Erythroblast (primary cell): ENCODE measurements around the gene KLHL3.

ENCODE experiments used
- DNase-seq, 2 experiments: peaks; one replicate each; lab custom pipeline; 2025; lab: John Stamatoyannopoulos, UW
- GATA1 ChIP-seq: IDR thresholded peaks from 2 replicates; pipeline ENCODE4 v1.6.1; 2011; ENCODE audit warnings: low read depth, mild to moderate bottlenecking, control low read depth, low read length, moderate library complexity
- POLR2A ChIP-seq: IDR thresholded peaks from 2 replicates; pipeline ENCODE4 v1.6.1; 2011; ENCODE audit warnings: mild to moderate bottlenecking, low read length

The KLHL3 gene

DNA sequence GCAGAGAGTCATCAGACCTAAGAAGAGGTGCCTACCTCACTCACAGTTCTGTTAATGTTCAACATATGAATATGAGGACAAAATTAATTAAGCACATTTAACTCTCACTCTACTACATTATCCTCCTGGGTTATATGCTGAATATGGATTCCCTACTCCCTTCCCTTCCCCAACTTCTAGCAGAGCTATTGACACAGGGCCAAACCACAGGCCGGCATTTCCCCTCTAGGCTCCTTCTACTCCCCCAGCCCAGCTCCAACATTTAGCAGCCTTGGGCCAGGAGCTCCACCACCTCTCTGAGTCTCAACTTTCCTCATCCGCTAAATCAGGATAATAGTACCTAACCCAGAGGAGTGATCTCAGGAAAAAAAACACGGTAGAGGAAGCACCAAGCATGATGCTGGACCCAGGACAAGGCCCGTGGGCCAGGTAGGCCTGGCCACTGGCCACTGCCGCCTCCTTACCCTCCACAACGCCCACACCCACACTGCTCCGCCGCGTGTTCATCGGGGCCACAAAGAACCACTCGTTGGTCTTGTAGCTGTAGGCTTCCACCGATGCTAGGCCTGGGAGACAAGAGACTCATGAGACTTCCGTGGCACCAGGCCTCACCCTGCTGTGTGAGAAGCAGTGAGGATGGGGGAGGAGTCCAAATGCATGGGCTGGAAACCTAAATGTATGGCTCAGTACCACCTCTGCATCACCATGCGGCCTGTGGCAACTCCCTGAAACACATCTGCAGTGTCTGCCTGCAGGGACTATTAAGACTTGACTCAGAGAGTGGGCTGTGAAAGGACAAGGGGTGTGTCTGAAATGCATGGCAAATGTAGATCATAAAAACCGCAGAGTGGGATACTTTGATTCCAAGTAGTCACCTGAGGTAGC, 98.8 kb downstream of the KLHL3 start:
- TF ChIP-seq POLR2A (no peak), GATA1 (no peak)
- DNase-seq: no peak

DNA sequence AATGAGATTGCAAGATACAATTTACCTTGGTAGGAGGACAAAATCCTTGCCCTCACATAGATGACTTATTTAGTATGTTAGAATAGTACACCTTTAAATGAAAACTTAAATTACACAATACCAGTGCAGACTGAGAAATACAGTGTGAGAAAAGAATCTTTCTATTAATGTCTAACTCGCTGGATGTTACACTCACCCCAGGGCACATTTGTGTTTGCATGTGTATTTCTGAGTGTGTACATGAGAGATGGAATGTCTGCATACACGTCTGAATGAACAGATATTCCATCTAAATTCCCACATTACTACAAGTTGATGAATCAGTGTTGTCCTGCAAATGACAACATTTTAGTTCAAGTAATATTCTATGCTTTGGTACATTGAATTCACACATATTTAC, 99.8 kb downstream of the KLHL3 start:
- DNase-seq: no peak
- no peak for TF ChIP-seq POLR2A
- no peak for TF ChIP-seq GATA1

DNA sequence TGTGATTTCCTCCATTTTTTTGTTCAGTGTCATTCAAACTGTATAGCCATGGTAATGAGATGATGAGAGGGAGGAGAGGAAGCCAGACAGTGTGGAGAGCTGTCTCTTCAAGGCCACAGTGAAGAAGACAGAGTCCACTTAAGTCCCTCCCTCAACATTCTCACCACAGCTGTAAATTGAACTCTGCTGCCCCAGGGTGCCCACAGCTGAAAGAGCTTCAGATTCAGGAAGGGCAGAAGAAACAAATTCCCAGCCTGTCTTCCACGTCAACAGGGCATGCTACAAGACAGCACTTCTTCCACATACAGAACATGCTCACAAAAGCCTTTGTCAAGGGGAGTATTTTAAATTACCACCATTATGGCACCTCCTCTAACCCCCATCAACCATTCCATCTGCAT, 100.4 kb downstream of the KLHL3 start:
- TF ChIP-seq POLR2A (no peak), GATA1 (no peak)
- no peak for DNase-seq

DNA sequence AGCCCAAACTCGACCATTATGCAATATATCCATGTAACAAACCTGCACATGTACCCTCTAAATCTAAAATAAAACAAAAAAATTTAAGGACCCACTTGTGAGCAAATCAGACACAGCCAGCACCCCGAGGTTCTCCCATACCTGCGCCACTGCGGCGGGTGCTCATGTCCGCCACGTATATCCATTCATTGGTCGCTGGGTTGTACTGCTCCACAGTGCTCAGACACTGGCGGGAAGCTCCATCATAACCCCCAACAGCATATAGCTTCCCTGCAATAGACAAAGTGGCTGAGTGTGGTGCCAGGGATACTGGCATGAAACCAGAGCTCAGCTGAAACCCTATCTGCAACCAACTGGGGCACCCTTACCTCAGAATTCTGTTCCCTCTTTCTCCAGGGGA, 102.0 kb downstream of the KLHL3 start:
- TF ChIP-seq POLR2A (no peak), GATA1 (no peak)
- DNase-seq: no peak

DNA sequence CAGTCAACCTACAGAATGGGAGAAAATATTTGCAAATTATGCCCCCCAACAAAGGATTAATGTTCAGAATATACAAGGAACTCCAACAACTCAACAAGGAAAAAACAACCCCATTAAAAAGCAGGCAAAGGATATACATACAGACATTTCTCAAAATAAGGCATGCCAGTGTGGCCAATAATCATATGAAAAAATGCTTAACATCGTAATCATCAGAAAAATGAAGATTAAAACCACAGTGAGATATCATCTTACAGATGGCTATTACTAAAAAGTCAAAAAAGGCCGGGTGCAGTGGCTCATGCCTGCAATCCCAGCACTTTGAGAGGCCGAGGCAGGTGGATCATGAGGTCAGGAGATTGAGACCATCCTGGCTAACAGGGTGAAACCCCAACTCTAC, 103.2 kb downstream of the KLHL3 start:
- no peak for DNase-seq
- no peak for TF ChIP-seq POLR2A
- no peak for TF ChIP-seq GATA1

DNA sequence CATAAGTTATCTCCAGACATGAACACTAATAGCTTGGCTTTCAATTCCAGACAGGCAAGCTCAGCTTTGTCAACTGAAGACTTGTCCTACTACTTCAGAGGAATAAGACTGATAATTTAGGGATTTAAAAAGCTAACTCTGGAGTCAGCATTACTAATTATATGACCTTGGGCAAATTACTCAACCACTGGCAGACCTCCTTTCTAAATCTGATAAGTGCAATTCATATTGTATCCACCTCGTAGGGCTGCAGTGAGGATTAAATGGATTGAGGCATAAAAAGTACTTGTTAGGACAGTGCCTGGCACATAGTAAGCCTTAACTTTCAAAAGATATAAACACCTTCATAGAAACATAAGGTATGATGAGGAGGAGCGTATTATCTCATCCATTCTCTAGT, 104.4 kb downstream of the KLHL3 start:
- no peak for TF ChIP-seq GATA1
- no peak for TF ChIP-seq POLR2A
- no peak for DNase-seq

DNA sequence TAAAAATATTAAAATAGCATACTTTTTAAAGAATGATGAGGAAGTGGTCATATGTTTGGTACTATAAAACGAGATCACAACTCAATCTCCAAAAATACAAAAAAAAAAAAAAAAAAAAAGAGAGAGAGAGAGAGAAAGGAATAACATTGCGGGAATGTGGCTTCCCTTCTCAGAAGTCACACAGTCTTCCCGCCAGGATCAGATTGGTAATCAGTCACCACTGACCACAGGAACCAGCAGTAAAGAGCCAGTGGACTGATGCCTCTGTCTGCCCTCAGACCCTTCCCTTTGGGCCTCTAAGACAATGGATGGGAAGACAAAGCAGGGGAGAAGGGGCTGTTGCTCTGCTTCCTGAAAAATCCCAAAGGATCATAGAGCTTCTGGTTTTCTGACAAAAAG, 104.9 kb downstream of the KLHL3 start:
- TF ChIP-seq POLR2A (no peak), GATA1 (no peak)

DNA sequence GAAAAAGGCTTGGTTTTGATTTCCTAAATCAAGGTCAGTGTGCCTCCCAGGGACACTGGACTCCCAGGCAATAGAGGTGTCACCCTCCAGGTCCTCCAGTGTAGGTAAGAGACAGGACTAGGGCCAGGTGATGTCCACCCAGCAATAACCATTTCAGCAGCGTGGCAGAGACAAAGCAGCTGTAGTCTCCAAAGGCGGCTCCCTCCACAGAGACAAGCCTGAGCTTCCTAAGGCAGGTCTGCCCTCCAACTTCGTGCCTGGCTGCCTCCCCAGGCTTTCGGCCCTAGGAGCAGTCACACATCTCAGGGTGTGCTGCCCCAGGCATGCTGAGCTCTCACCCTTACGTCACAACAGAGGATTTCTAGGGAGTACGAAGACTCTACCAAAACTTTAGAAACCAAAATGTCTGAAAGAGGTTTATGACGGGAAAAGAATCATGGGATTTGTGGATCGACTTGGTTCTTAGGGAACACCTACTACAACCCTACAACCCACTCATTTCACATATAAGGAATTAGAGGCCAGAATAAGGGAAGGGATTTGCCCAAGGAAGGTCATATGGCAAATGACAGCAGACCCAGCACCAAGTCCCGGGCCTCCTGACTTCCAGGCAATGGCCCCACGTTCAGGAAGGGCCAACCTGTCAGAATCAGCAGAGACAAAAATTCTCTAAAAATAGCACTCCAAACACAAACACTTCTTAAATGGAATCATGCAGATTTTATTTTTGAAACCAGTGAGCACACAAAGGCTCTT, 105.5 kb downstream of the KLHL3 start:
- TF ChIP-seq POLR2A (no peak), GATA1 (no peak)
- no peak for DNase-seq

More for the DNA sequence above, 104.9 kb downstream of the KLHL3 start:
- DNase-seq: no peak

DNA sequence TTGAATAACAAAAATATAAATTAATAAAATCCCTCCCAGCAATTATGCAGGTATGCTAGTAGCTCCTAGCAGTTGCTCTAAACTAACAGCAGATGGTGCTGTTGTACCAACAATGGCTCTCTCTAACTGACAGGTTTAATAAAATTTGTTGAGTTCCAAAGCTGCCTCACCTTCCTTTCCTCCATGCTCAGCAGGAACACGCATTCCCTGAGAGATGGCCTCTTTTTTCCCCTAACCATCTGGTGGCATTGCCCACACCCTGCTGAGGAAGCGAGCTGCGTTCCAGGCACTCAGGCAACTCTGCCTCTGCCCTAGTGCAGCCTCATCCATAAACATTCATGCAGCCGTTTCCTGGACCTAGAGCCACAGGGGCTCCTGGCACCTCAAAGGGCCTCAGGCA, 106.2 kb downstream of the KLHL3 start:
- TF ChIP-seq POLR2A (no peak), GATA1 (no peak)
- DNase-seq: peak; percentile 51 to 70

DNA sequence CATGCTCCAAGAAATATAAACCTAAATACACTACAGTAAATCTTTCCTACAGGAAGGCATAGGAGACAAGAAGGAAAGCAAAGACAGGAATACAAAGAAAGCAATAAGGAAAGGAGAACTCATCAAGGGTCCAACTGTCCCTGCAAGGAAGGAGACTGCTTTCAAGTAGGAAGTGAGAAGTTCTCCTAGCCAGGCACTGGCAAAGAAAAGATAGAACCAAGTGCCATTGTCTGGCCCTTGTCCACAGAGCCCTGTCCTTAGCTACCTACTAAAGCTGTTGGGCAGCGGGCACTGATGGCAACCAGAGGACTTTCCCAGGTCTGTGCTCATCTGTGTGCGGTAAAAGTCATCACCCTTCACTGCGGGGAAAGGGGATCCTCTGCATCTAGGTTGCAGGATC, 108.2 kb downstream of the KLHL3 start:
- TF ChIP-seq POLR2A: no peak
- no peak for TF ChIP-seq GATA1
- DNase-seq: no peak

DNA sequence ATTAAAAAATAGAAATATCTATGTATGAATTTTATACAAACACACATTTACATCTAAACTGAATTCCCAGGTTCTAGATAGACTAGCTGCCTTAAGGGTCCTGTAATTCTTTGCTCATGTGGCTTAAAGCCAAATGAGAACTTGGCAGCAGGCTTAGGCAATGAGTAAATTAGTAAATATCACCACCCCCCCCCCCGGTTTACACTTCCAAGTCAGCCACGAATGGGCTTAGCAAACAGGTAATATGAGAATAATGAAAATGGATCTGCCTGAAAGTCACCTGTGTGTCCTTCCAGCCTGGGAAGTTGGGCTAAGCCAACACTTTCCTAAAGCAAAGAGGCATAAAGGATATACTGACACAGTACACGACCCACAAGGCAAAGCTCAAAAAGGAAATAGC, 108.6 kb downstream of the KLHL3 start:
- DNase-seq: no peak
- no peak for TF ChIP-seq GATA1
- TF ChIP-seq POLR2A: no peak

DNA sequence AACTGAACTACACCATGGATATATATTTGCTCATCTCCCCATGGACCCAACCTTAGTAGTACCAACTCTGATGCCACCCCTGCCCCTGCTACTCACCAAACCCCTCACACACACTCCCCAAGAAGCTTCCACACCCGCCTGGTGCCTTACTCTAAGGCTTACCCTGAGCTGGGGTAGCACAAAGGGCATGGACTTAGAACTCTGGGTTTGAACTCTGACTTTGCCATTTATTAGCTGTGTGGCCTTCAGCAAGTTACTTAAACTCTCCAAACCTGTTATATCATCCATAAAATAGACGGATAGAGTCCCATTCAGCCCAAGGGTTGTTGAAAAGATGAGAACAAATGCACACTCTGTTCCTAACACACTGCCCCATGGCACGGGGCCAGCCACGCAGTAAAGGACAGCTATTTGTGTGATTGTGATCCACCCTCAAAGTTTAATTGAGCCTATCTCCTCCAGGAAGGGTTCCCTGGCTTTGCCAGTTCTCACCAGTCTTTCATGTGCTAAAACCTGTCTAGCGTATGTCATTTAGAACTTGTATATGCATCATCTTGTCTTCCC, 111.0 kb downstream of the KLHL3 start:
- no peak for TF ChIP-seq POLR2A
- TF ChIP-seq GATA1: no peak

DNA sequence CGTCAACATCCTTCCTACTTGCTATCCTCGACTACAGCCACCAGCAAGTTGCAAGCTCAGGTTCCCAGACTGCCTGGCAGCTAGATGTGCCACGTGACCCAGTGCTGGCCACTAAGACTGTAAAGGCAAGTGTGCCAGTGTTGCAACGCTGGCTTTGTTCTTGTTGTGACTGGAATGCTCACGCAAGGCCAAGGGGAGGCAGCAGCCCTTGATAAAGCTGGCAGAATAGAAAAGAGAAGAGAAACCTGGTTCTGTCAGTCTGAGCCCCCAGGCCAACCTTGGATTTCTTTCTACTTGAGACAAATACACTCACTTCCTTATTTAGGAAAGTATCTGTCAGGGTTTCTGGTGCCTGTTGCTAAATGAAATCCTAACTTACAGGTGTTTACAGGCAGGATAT, 113.0 kb downstream of the KLHL3 start:
- no peak for DNase-seq
- no peak for TF ChIP-seq GATA1
- TF ChIP-seq POLR2A: no peak

More for the DNA sequence above, 111.0 kb downstream of the KLHL3 start:
- DNase-seq: no peak
